Astrocyte (in vitro differentiated cells and primary cell): ENCODE measurements around the gene PTGIS.

Experiments used
- EZH2 ChIP-seq: IDR thresholded peaks from 2 replicates; pipeline ENCODE4 v1.6.1; 2012; ENCODE audit warnings: mild to moderate bottlenecking, low read length, inconsistent platforms; ENCODE audit not compliant: insufficient read depth
- TF ChIP-seq, protein P1 (sequence below): IDR thresholded peaks from 2 replicates; pipeline ENCODE4 v1.5.1; 2011; ENCODE audit warnings: low read depth, mild to moderate bottlenecking, inconsistent platforms, low read length, moderate library complexity; ENCODE audit not compliant: insufficient read depth

DNA sequence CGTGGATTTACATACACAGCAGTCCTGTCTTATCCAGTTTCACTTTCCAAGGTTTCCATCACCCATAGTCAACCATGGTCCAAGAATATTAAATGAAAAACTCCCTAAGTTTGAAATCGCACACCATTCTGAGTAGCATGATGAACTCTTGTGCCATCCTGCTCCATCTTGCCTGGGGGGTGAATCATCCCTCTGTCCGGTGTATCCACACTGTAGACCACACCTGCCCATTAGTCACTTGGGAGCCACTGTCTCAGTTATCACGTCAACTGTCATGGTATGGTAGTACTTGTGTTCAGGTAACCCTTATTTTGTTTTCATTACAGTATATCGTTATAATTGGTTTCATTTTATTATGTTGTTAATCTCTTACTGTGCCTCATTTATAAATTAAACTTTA lies 38.5 kb downstream of the PTGIS start:
- TF ChIP-seq, protein P1, sequence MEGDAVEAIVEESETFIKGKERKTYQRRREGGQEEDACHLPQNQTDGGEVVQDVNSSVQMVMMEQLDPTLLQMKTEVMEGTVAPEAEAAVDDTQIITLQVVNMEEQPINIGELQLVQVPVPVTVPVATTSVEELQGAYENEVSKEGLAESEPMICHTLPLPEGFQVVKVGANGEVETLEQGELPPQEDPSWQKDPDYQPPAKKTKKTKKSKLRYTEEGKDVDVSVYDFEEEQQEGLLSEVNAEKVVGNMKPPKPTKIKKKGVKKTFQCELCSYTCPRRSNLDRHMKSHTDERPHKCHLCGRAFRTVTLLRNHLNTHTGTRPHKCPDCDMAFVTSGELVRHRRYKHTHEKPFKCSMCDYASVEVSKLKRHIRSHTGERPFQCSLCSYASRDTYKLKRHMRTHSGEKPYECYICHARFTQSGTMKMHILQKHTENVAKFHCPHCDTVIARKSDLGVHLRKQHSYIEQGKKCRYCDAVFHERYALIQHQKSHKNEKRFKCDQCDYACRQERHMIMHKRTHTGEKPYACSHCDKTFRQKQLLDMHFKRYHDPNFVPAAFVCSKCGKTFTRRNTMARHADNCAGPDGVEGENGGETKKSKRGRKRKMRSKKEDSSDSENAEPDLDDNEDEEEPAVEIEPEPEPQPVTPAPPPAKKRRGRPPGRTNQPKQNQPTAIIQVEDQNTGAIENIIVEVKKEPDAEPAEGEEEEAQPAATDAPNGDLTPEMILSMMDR = no peak
- TF ChIP-seq EZH2 = no peak
